GM12878 (cell line): ENCODE data around the gene CATSPERD. TPM values are rescaled to one million over a fixed set of nuclear protein-coding genes. Genes with fewer than 3 reads are reported as not detected.

Experiments used
- ATAC-seq: fragments of 200-7000 bp; cut with Tn5 transposase; 3 replicates; pipeline ENCODE4 v1.9.1; 2020; ENCODE audit warnings: mild to moderate bottlenecking, moderate library complexity
- BruUV-seq: library from RNA; stranded (reverse); fragments of 400-500 nt; replicated peaks from 2 replicates; lab custom pipeline; 2021; lab: Mats Ljungman, UMichigan
- CTCF ChIA-PET: fragments of 300-600 bp; sonication (Branson Sonifier 250); formaldehyde crosslinking; extraction: SDS; loops from one replicate; lab custom pipeline; 2021; ENCODE audit warnings: inconsistent platforms; lab: Yijun Ruan, JAX
- POLR2A ChIA-PET: fragments of 350-600 bp; formaldehyde crosslinking; extraction: SDS; loops from one replicate; lab custom pipeline; 2021; ENCODE audit warnings: inconsistent platforms; lab: Charles Lee
- RAD21 ChIA-PET: fragments of 300-600 bp; sonication (Branson Sonifier 250); formaldehyde crosslinking; loops from one replicate; lab custom pipeline; 2023; ENCODE audit warnings: antibody characterized with exemption; ENCODE audit not compliant: unreplicated experiment; lab: Charles Lee
- SMC1A ChIA-PET: fragments of 300-600 bp; sonication (Branson Sonifier 250); formaldehyde crosslinking; loops from one replicate; lab custom pipeline; 2023; ENCODE audit not compliant: unreplicated experiment, uncharacterized antibody; lab: Charles Lee
- DNase-seq: peaks from one replicate; pipeline ENCODE4 v3.0.0-alpha.2; 2011; ENCODE audit warnings: low read depth, low spot score
- FAIRE-seq: peaks from 3 replicates; lab custom pipeline; 2011; peaks lifted over from hg19 to GRCh38; lab: Jason Lieb, UNC
- H2AFZ ChIP-seq: 2 replicates; pipeline ENCODE4 v1.6.0; 2011; ENCODE audit warnings: low read depth, low read length, control low read depth; ENCODE audit not compliant: control insufficient read depth
- H3K27ac ChIP-seq: 2 replicates; pipeline ENCODE4 v1.5.1; 2011; ENCODE audit warnings: control low read depth; ENCODE audit not compliant: control insufficient read depth, insufficient read depth
- H3K27me3 ChIP-seq, 2 experiments: replicated peaks in 1 of 2; 2 replicates each; pipeline versions ENCODE4 v1.6.0 to v1.6.1; 2011; ENCODE audit warnings: low read length in 1 of 2; ENCODE audit not compliant: control insufficient read depth in 2 of 2, insufficient read depth in 2 of 2
- H3K36me3 ChIP-seq, 2 experiments: 2 replicates each; pipeline ENCODE4 v1.5.1; 2011; ENCODE audit warnings: low read length in 1 of 2; ENCODE audit not compliant: control insufficient read depth in 2 of 2, insufficient read depth in 2 of 2
- H3K4me1 ChIP-seq: 2 replicates; pipeline ENCODE4 v1.6.1; 2011; ENCODE audit warnings: mild to moderate bottlenecking, low read length, moderate library complexity, mixed read lengths; ENCODE audit not compliant: control insufficient read depth, insufficient read depth
- H3K4me2 ChIP-seq: 2 replicates; pipeline ENCODE4 v1.6.0; 2011; ENCODE audit warnings: control low read depth; ENCODE audit not compliant: control insufficient read depth, insufficient read depth
- H3K4me3 ChIP-seq: fragments of 200-600 bp; sonication (generic); 2 replicates; pipeline ENCODE4 v1.5.1; 2016
- H3K79me2 ChIP-seq: 2 replicates; pipeline ENCODE4 v1.6.0; 2011; ENCODE audit warnings: low read length; ENCODE audit not compliant: control insufficient read depth, insufficient read depth
- H3K9ac ChIP-seq: 2 replicates; pipeline ENCODE4 v1.8.0; 2011; ENCODE audit warnings: low read length, control low read depth, mixed read lengths; ENCODE audit not compliant: control insufficient read depth, insufficient read depth
- H3K9me3 ChIP-seq: replicated peaks from 3 replicates; pipeline ENCODE4 v1.5.1; 2011; ENCODE audit warnings: mild to moderate bottlenecking, low read length; ENCODE audit not compliant: control insufficient read depth, insufficient read depth
- H4K20me1 ChIP-seq: 2 replicates; pipeline ENCODE4 v1.6.0; 2011; ENCODE audit not compliant: control insufficient read depth, insufficient read depth
- EGR1 ChIP-seq, 2 experiments: IDR thresholded peaks; 1 replicate in 1 of 2; 2 replicates in 1 of 2; pipeline ENCODE4 v1.6.1; 2011 to 2012; ENCODE audit warnings: low read depth in 2 of 2, low read length in 2 of 2, borderline replicate concordance in 1 of 2, mild to moderate bottlenecking in 1 of 2, moderate library complexity in 1 of 2
- POLR2AphosphoS5 ChIP-seq: IDR thresholded peaks from 2 replicates; pipeline ENCODE4 v1.6.1; 2011; ENCODE audit warnings: mild to moderate bottlenecking, low read length, inconsistent platforms
- SMAD1 ChIP-seq: fragments of 450-650 bp; IDR thresholded peaks from 2 replicates; pipeline ENCODE4 v1.6.1; 2018; ENCODE audit warnings: mild to moderate bottlenecking, low read depth; ENCODE audit not compliant: partially characterized antibody
- SRF ChIP-seq, 2 experiments: IDR thresholded peaks; 2 replicates each; pipeline ENCODE4 v1.6.1; 2011; ENCODE audit warnings: low read depth in 2 of 2, low read length in 2 of 2, mild to moderate bottlenecking in 1 of 2, moderate library complexity in 1 of 2
- TCF12 ChIP-seq: IDR thresholded peaks from 2 replicates; pipeline ENCODE4 v1.6.1; 2011; ENCODE audit warnings: low read depth, mild to moderate bottlenecking, low read length
- ZNF207 ChIP-seq: fragments of 450-650 bp; IDR thresholded peaks from 2 replicates; pipeline ENCODE4 v1.6.1; 2014; ENCODE audit warnings: antibody characterized with exemption, mild to moderate bottlenecking, borderline replicate concordance
- WGBS: methylation state at CpG from one replicate; pipeline ENCODE4 v1.1.6; 2016; ENCODE audit warnings: low lambda C conversion rate; ENCODE audit not compliant: insufficient replicate concordance, insufficient coverage; ENCODE audit errors: missing lambda C conversion rate; 5-methylcytosine and 5-hydroxymethylcytosine counted together
- in situ Hi-C: fragments of 300-500 bp; cut with MboI; formaldehyde crosslinking; loops from 9 replicates; pipeline ENCODE4 v1.14.3; 2018; ENCODE audit warnings: mixed read lengths
- intact Hi-C: fragments of 100-400 bp; cut with micrococcal nuclease; formaldehyde crosslinking; loops from one replicate; pipeline ENCODE4 v1.14.2; 2022; ENCODE audit not compliant: unreplicated experiment
- polyA plus RNA-seq, 11 experiments: library from polyadenylated mRNA; depleted of rRNA in 4 of 11; unstranded in 6 of 11; stranded (reverse) in 5 of 11; fragments of >200 nt; fragmentation: Nextera tagmentation in 4 of 11; fragmentation: Illumina TruSeq in 1 of 11; extraction: Ambion mirVana in 4 of 11; extraction: Trizol in 1 of 11; gene quantifications; 1 replicate in 1 of 11; 2 replicates in 10 of 11; pipeline versions ENCODE4 v1.2.1 to v1.2.3, GENCODE V29; 2011 to 2016; ENCODE audit warnings: inconsistent platforms in 2 of 11, missing spikeins in 2 of 11, low read depth in 1 of 11
- total RNA-seq, 4 experiments: library from RNA; depleted of rRNA in 3 of 4; stranded (reverse); fragments of >200 nt in 3 of 4; fragmentation: Illumina TruSeq in 1 of 4; extraction: Trizol in 1 of 4; gene quantifications; 2 replicates each; pipeline versions ENCODE4 v1.2.1 to v1.2.3, GENCODE V29; 2013 to 2021
- TF ChIP-seq, protein P1 (sequence below): fragments of 450-650 bp; IDR thresholded peaks from 2 replicates; pipeline ENCODE4 v1.6.1; 2017; ENCODE audit warnings: mild to moderate bottlenecking
- TF ChIP-seq, protein P2 (sequence below): fragments of 450-650 bp; formaldehyde crosslinking; IDR thresholded peaks from 2 replicates; pipeline ENCODE4 v1.5.0; 2022; ENCODE audit warnings: mild to moderate bottlenecking, missing genetic modification characterization

CATSPERD gene
- total and polyA plus RNA-seq, 10 of the 15 experiments (the other 5 are each of a cell fraction or from before 2014, with no cell fraction given): 0.02 to 0.38 (median 0.11) TPM; not detected in 5

DNA sequence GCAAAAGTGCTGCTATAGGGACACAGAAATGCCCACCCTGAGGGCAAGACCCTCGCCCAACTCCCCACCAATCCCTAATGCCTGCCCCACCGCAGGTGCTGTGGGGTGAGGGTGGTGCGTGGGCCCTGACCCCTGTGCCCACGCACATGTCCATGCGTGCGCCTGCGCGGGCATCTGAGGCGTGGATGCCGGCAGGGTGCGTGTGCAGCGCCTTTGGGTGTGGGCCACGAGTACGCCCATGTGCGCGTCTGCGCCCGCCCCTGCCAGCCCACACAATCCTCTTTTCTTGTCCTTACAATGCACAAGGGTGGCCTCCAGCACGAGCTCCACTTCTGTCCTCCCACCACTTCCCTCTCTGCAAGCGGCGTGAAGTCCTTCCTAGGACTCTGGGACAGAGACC lies 104.7 kb downstream of the CATSPERD start:
- BruUV-seq: no TSS peak
- no peaks in the 10 kb centered on the region for H3K36me3 ChIP-seq
- H3K27me3 ChIP-seq: peaks cover 0 to 4% of the 10 kb centered on the region in 2 experiments; a peak in 2 of 4 replicates
- H3K4me2 ChIP-seq: no peak overlapping the region
- TF ChIP-seq SMAD1 (no peak), EGR1 (IDR thresholded peaks at IDR 0.05; ENCODE audit: borderline replicate concordance in 1 of 2, low read depth in 2 of 2, low read length in 2 of 2) (no peak), ZNF207 (no peak), POLR2AphosphoS5 (no peak), SRF (IDR thresholded peaks at IDR 0.05; ENCODE audit: low read depth in 2 of 2, low read length in 2 of 2) (no peak), TCF12 (no peak)
- TF ChIP-seq, protein P1, sequence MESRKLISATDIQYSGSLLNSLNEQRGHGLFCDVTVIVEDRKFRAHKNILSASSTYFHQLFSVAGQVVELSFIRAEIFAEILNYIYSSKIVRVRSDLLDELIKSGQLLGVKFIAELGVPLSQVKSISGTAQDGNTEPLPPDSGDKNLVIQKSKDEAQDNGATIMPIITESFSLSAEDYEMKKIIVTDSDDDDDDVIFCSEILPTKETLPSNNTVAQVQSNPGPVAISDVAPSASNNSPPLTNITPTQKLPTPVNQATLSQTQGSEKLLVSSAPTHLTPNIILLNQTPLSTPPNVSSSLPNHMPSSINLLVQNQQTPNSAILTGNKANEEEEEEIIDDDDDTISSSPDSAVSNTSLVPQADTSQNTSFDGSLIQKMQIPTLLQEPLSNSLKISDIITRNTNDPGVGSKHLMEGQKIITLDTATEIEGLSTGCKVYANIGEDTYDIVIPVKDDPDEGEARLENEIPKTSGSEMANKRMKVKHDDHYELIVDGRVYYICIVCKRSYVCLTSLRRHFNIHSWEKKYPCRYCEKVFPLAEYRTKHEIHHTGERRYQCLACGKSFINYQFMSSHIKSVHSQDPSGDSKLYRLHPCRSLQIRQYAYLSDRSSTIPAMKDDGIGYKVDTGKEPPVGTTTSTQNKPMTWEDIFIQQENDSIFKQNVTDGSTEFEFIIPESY: no peak
- TF ChIP-seq, protein P2, sequence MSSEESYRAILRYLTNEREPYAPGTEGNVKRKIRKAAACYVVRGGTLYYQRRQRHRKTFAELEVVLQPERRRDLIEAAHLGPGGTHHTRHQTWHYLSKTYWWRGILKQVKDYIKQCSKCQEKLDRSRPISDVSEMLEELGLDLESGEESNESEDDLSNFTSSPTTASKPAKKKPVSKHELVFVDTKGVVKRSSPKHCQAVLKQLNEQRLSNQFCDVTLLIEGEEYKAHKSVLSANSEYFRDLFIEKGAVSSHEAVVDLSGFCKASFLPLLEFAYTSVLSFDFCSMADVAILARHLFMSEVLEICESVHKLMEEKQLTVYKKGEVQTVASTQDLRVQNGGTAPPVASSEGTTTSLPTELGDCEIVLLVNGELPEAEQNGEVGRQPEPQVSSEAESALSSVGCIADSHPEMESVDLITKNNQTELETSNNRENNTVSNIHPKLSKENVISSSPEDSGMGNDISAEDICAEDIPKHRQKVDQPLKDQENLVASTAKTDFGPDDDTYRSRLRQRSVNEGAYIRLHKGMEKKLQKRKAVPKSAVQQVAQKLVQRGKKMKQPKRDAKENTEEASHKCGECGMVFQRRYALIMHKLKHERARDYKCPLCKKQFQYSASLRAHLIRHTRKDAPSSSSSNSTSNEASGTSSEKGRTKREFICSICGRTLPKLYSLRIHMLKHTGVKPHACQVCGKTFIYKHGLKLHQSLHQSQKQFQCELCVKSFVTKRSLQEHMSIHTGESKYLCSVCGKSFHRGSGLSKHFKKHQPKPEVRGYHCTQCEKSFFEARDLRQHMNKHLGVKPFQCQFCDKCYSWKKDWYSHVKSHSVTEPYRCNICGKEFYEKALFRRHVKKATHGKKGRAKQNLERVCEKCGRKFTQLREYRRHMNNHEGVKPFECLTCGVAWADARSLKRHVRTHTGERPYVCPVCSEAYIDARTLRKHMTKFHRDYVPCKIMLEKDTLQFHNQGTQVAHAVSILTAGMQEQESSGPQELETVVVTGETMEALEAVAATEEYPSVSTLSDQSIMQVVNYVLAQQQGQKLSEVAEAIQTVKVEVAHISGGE (CRISPR knock-in tag): no peak
- ChIA-PET POLR2A (no interaction called here), RAD21 (no interaction called here), SMC1A (no interaction called here), CTCF (interaction anchor here (1.1 kb wide), 1 partner anchor 21 kb away, joined by 4 read pairs; no protein-coding TSS in a partner anchor)
- FAIRE-seq (no peak), ATAC-seq (no peak), DNase-seq (no peak)
- intact Hi-C loops (no loop called here), in situ Hi-C loops (no loop called here)
- H3K4me1 ChIP-seq: peaks cover 24% of the 10 kb centered on the region
- H3K9ac ChIP-seq: no peak overlapping the region
- H2AFZ ChIP-seq: no peak overlapping the region
- H3K27ac ChIP-seq: no peak overlapping the region
- 88% methylated on average over 15 of the region's 21 CpGs for WGBS
- H3K9me3 ChIP-seq: no peaks in the 10 kb centered on the region
- H3K79me2 ChIP-seq: no peaks in the 10 kb centered on the region
- no peaks in the 10 kb centered on the region for H4K20me1 ChIP-seq
- no peak overlapping the region for H3K4me3 ChIP-seq
